HEK293 (cell line): ENCODE data around the gene RGS8.
"Not testable (repeated sequence)": the region's sequence is repeated elsewhere in the genome, so short reads cannot be mapped to it uniquely, and the experiment has no call there.

Experiments used
- CTCF ChIA-PET: fragments of 350-600 bp; formaldehyde crosslinking; extraction: SDS; loops from one replicate; lab custom pipeline; 2021; ENCODE audit warnings: antibody characterized with exemption; lab: Yijun Ruan, JAX
- POLR2A ChIA-PET: fragments of 300-600 bp; formaldehyde crosslinking; extraction: SDS; loops from one replicate; lab custom pipeline; 2020; ENCODE audit warnings: antibody characterized with exemption, inconsistent platforms; lab: Yijun Ruan, JAX
- H3K27ac ChIP-seq: fragments of 200-500 bp; sonication (Bioruptor generic); 2 replicates; pipeline ENCODE4 v1.5.1; 2014; ENCODE audit warnings: low read depth, low read length, control low read depth, inconsistent platforms; ENCODE audit errors: extremely low read depth
- H3K36me3 ChIP-seq, 2 experiments: fragments of 200-500 bp in 1 of 2; sonication (Bioruptor generic) in 1 of 2; 1 replicate in 1 of 2; 2 replicates in 1 of 2; pipeline ENCODE4 v1.5.1; 2014 to 2017; ENCODE audit warnings: inconsistent platforms in 2 of 2, low read length in 2 of 2; ENCODE audit not compliant: control insufficient read depth in 2 of 2, insufficient read depth in 1 of 2
- H3K4me1 ChIP-seq: fragments of 200-500 bp; sonication (Bioruptor generic); 2 replicates; pipeline ENCODE4 v1.5.1; 2014; ENCODE audit warnings: mild to moderate bottlenecking, low read length, inconsistent platforms; ENCODE audit not compliant: control insufficient read depth, insufficient read depth
- H3K4me3 ChIP-seq: 2 replicates; pipeline ENCODE4 v1.5.1; 2011; ENCODE audit warnings: low read depth, mild to moderate bottlenecking, control low read depth, low read length, moderate library complexity
- H3K9me3 ChIP-seq: fragments of 200-500 bp; sonication (Bioruptor generic); 2 replicates; pipeline ENCODE4 v1.5.1; 2014; ENCODE audit warnings: low read depth, low read length, inconsistent platforms; ENCODE audit not compliant: control insufficient read depth, insufficient read depth
- KLF8 ChIP-seq: fragments of 450-650 bp; formaldehyde crosslinking; IDR thresholded peaks from 2 replicates; pipeline ENCODE4 v1.5.1; 2016; ENCODE audit warnings: missing biosample characterization, missing genetic modification characterization
- KLF9 ChIP-seq: fragments of 450-650 bp; formaldehyde crosslinking; IDR thresholded peaks from 2 replicates; pipeline ENCODE4 v1.5.1; 2016; ENCODE audit warnings: missing biosample characterization, missing genetic modification characterization, low read depth
- RBAK ChIP-seq: fragments of 450-650 bp; formaldehyde crosslinking; IDR thresholded peaks from 2 replicates; pipeline ENCODE4 v1.5.1; 2016; ENCODE audit warnings: missing biosample characterization, missing genetic modification characterization
- SETDB1 ChIP-seq: IDR thresholded peaks from one replicate; pipeline ENCODE4 v1.6.1; 2017; ENCODE audit warnings: mild to moderate bottlenecking, low read length, moderate library complexity, mixed read lengths; ENCODE audit not compliant: insufficient read length
- ZBTB11 ChIP-seq: fragments of 450-650 bp; formaldehyde crosslinking; conservative IDR thresholded peaks from 2 replicates; pipeline ENCODE4 v1.5.1; 2016; ENCODE audit warnings: low read depth, missing biosample characterization, missing genetic modification characterization
- ZNF140 ChIP-seq: fragments of 450-650 bp; formaldehyde crosslinking; IDR thresholded peaks from 2 replicates; pipeline ENCODE4 v1.5.1; 2016; ENCODE audit warnings: missing biosample characterization, missing genetic modification characterization
- ZNF391 ChIP-seq: fragments of 450-650 bp; formaldehyde crosslinking; IDR thresholded peaks from 2 replicates; pipeline ENCODE4 v1.5.1; 2016; ENCODE audit warnings: low read depth, missing biosample characterization, missing genetic modification characterization, borderline replicate concordance
- ZNF623 ChIP-seq: fragments of 450-650 bp; formaldehyde crosslinking; IDR thresholded peaks from 2 replicates; pipeline ENCODE4 v1.5.1; 2016; ENCODE audit warnings: missing biosample characterization, missing genetic modification characterization
- ZNF660 ChIP-seq: fragments of 450-650 bp; IDR thresholded peaks from 2 replicates; pipeline ENCODE4 v1.5.1; 2018; ENCODE audit warnings: missing biosample characterization, mild to moderate bottlenecking, missing genetic modification characterization
- TF ChIP-seq, protein P1 (sequence below): fragments of 450-650 bp; formaldehyde crosslinking; IDR thresholded peaks from 2 replicates; pipeline ENCODE4 v1.5.1; 2017; ENCODE audit warnings: missing biosample characterization, mild to moderate bottlenecking, missing genetic modification characterization, moderate library complexity
- TF ChIP-seq, protein P2 (sequence below): fragments of 450-650 bp; formaldehyde crosslinking; IDR thresholded peaks from 2 replicates; pipeline ENCODE4 v1.5.1; 2017; ENCODE audit warnings: missing biosample characterization, missing genetic modification characterization

Gene RGS8

DNA sequence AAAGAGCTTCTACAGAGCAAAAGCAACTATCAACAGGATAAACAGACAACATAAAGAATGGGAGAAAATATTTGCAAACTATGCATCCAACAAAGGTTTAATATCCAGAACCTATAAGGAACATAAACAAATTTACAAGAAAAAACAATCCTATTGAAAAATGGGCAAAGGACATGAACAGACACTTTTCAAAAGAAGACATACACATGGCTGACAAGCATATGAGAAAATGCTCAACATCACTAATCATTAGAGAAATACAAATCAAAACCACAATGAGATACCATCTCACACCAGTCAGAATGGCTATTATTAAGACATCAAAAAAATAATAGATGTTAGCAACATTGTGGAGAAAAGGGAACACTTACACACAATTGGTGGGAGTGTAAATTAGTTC is 8.8 kb upstream of the RGS8 start:
- CTCF ChIA-PET, result interaction anchor here (1.1 kb wide), 1 partner anchor 93 kb away, joined by 4 read pairs; no protein-coding TSS in a partner anchor
- H3K4me1 ChIP-seq, H3K4me3 ChIP-seq, H3K27ac ChIP-seq, H3K9me3 ChIP-seq, H3K36me3 ChIP-seq: not testable (repeated sequence)
- peak; percentile 27 for TF ChIP-seq SETDB1
- TF ChIP-seq, all 188 proteins: peak for 1; not testable (repeated sequence) for 187
- POLR2A ChIA-PET, result not testable (repeated sequence)

DNA sequence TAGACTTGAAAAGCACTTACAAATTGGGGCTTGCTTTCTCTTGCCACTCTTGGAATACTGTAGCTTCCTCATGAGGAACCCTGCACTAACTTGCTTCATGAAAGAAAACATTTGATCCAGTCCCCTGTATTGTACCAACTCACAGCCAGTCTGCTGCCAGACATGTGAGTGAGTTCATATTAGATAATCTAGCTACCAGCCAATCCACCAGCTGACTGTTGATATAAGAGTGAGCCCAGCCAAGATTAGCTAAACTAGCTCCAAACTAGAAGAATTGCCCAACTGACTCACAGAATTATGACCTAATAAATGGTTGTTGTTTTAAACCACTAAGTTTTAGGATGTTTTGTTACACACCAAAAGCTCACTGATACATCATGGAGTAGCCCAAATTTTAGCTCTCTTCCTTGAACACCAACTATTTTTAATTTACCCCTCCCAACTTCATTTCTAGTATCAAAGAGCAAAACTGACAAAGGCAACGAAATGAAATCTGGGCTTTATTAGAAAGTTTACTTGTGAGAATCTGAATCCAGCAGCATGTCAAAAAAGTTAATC is 6.6 kb upstream of the RGS8 start:
- CTCF ChIA-PET, result interaction anchor here (0.6 to 0.7 kb wide), 2 partner anchors 92 to 95 kb away, joined by 3 read pairs; no protein-coding TSS in a partner anchor

GRCh38 chr1:182688436-182689205 is 4.2 kb upstream of the RGS8 start:
- CTCF ChIA-PET, result interaction anchor here (0.7 to 1.0 kb wide), 3 partner anchors 63 to 94 kb away, joined by 3 to 4 read pairs (median 3); no protein-coding TSS in a partner anchor
- Histone ChIP-seq H3K9me3 (no peaks in the 10 kb centered on the region), H3K4me3 (no peak overlapping the region), H3K36me3 (no peaks in the 10 kb centered on the region), H3K4me1 (no peaks in the 10 kb centered on the region), H3K27ac (no peak overlapping the region)
- POLR2A ChIA-PET, result no interaction called here
- TF ChIP-seq ZBTB11 (tag by site-specific recombination) (no peak), KLF9 (no peak), ZNF623 (tag by site-specific recombination) (no peak), ZNF391 (tag by site-specific recombination) (no peak), ZNF140 (tag by site-specific recombination) (no peak), ZNF660 (tag by site-specific recombination) (no peak), KLF8 (tag by site-specific recombination) (no peak)
- TF ChIP-seq, protein P1, sequence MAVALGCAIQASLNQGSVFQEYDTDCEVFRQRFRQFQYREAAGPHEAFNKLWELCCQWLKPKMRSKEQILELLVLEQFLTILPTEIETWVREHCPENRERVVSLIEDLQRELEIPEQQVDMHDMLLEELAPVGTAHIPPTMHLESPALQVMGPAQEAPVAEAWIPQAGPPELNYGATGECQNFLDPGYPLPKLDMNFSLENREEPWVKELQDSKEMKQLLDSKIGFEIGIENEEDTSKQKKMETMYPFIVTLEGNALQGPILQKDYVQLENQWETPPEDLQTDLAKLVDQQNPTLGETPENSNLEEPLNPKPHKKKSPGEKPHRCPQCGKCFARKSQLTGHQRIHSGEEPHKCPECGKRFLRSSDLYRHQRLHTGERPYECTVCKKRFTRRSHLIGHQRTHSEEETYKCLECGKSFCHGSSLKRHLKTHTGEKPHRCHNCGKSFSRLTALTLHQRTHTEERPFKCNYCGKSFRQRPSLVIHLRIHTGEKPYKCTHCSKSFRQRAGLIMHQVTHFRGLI (tag by site-specific recombination), result no peak
- TF ChIP-seq, all 188 proteins: peak for 0

More for the DNA sequence above, 6.6 kb upstream of the RGS8 start:
- TF ChIP-seq RBAK (tag by site-specific recombination), result peak; percentile 95
- TF ChIP-seq, protein P2, sequence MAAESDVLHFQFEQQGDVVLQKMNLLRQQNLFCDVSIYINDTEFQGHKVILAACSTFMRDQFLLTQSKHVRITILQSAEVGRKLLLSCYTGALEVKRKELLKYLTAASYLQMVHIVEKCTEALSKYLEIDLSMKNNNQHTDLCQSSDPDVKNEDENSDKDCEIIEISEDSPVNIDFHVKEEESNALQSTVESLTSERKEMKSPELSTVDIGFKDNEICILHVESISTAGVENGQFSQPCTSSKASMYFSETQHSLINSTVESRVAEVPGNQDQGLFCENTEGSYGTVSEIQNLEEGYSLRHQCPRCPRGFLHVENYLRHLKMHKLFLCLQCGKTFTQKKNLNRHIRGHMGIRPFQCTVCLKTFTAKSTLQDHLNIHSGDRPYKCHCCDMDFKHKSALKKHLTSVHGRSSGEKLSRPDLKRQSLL, result no peak
- Histone ChIP-seq H3K27ac (no peak overlapping the region), H3K9me3 (no peaks in the 10 kb centered on the region), H3K36me3 (no peaks in the 10 kb centered on the region), H3K4me1 (no peaks in the 10 kb centered on the region), H3K4me3 (no peak overlapping the region)
- POLR2A ChIA-PET, result no interaction called here
